SK-N-SH (cell line): ENCODE results near the gene MAP3K12. TPM values are rescaled to one million over a fixed set of nuclear protein-coding genes. Genes with fewer than 3 reads are reported as not detected.
A peak's percentile ranks its signal among the peaks of the same experiment; 100 is the strongest.

ENCODE experiments used
- CTCF ChIA-PET: fragments of 300-600, 350-600 bp; formaldehyde crosslinking; extraction: SDS; loops from one replicate; lab custom pipeline; 2021; lab: Yijun Ruan, JAX
- POLR2A ChIA-PET: fragments of 350-600 bp; sonication (Branson Sonifier 250); formaldehyde crosslinking; extraction: SDS; loops from one replicate; lab custom pipeline; 2020; ENCODE audit warnings: antibody characterized with exemption, inconsistent platforms; lab: Yijun Ruan, JAX
- DNase-seq: peaks from one replicate; pipeline ENCODE4 v3.0.0; 2012
- H2AFZ ChIP-seq: fragments of 200-600 bp; sonication (generic); 2 replicates; pipeline ENCODE4 v1.8.1; 2016; ENCODE audit warnings: antibody characterized with exemption, mild to moderate bottlenecking, low read depth
- H3F3A ChIP-seq: fragments of 200-600 bp; sonication (generic); replicated peaks from 2 replicates; pipeline ENCODE3; 2016; ENCODE audit warnings: antibody characterized with exemption, mild to moderate bottlenecking; ENCODE audit not compliant: insufficient read depth
- H3K27ac ChIP-seq, 2 experiments: fragments of 200-500 bp in 1 of 2; fragments of 200-600 bp in 1 of 2; sonication (Bioruptor generic) in 1 of 2; sonication (generic), shearing (Covaris generic) in 1 of 2; 2 replicates each; pipeline versions ENCODE4 v1.5.1 to v1.6.1; 2014 to 2016; ENCODE audit warnings: low read depth in 2 of 2, inconsistent platforms in 1 of 2, low read length in 1 of 2, mild to moderate bottlenecking in 1 of 2, mixed read lengths in 1 of 2
- H3K27me3 ChIP-seq: fragments of 200-600 bp; sonication (generic), shearing (Covaris generic); 2 replicates; pipeline ENCODE4 v1.6.1; 2016; ENCODE audit warnings: mixed run types; ENCODE audit not compliant: insufficient read depth
- H3K36me3 ChIP-seq, 2 experiments: fragments of 200-500 bp in 1 of 2; fragments of 200-600 bp in 1 of 2; sonication (Bioruptor generic) in 1 of 2; sonication (generic) in 1 of 2; replicated peaks in 1 of 2; 2 replicates each; pipeline versions ENCODE3 to v1.5.1; 2014 to 2016; ENCODE audit warnings: low read length in 1 of 2, mild to moderate bottlenecking in 1 of 2; ENCODE audit not compliant: insufficient read depth in 2 of 2, control insufficient read depth in 1 of 2
- H3K4me1 ChIP-seq, 2 experiments: fragments of 200-500 bp in 1 of 2; fragments of 200-600 bp in 1 of 2; sonication (Bioruptor generic) in 1 of 2; sonication (generic), shearing (Covaris generic) in 1 of 2; 2 replicates each; pipeline versions ENCODE4 v1.5.1 to v1.6.1; 2014 to 2016; ENCODE audit warnings: low read depth in 1 of 2, low read length in 1 of 2, mixed run types in 1 of 2; ENCODE audit not compliant: insufficient read depth in 2 of 2, control insufficient read depth in 1 of 2
- H3K4me2 ChIP-seq: fragments of 200-600 bp; sonication (generic), shearing (Covaris generic); 2 replicates; pipeline ENCODE4 v1.6.1; 2017; ENCODE audit warnings: mixed run types
- H3K4me3 ChIP-seq, 2 experiments: fragments of 200-500 bp in 1 of 2; fragments of 200-600 bp in 1 of 2; sonication (Bioruptor generic) in 1 of 2; sonication (generic), shearing (Covaris generic) in 1 of 2; 2 replicates each; pipeline versions ENCODE4 v1.5.1 to v1.8.1; 2014 to 2016; ENCODE audit warnings: low read depth in 2 of 2, inconsistent platforms in 1 of 2, low read length in 1 of 2, mild to moderate bottlenecking in 1 of 2, mixed read lengths in 1 of 2, moderate library complexity in 1 of 2
- H3K79me2 ChIP-seq: fragments of 200-600 bp; sonication (generic); 2 replicates; pipeline ENCODE4 v1.8.1; 2017; ENCODE audit warnings: mild to moderate bottlenecking; ENCODE audit not compliant: insufficient read depth
- H3K9ac ChIP-seq: fragments of 200-600 bp; sonication (generic); 2 replicates; pipeline ENCODE4 v1.6.1; 2017; ENCODE audit warnings: mixed run types
- H3K9me2 ChIP-seq: fragments of 200-600 bp; sonication (generic); 2 replicates; pipeline ENCODE4 v1.6.1; 2017; ENCODE audit warnings: mixed run types
- H3K9me3 ChIP-seq: fragments of 200-600 bp; sonication (generic); 2 replicates; pipeline ENCODE4 v1.6.1; 2017; ENCODE audit warnings: mixed run types, mild to moderate bottlenecking, moderate library complexity
- H4K20me1 ChIP-seq: fragments of 200-600 bp; sonication (generic); 2 replicates; pipeline ENCODE4 v1.6.1; 2017; ENCODE audit warnings: mild to moderate bottlenecking, mixed run types; ENCODE audit not compliant: insufficient read depth
- CHD2 ChIP-seq: fragments of 150-350 bp; IDR thresholded peaks from 2 replicates; pipeline ENCODE4 v1.6.1; 2018; ENCODE audit warnings: low read length; ENCODE audit not compliant: partially characterized antibody
- ELF1 ChIP-seq: IDR thresholded peaks from 2 replicates; pipeline ENCODE4 v1.4.0; 2012
- FOXJ3 ChIP-seq: sonication (generic); formaldehyde crosslinking; IDR thresholded peaks from 2 replicates; pipeline ENCODE4 v1.5.1; 2020; ENCODE audit warnings: mild to moderate bottlenecking, missing genetic modification reagents
- MXI1 ChIP-seq: IDR thresholded peaks from 2 replicates; pipeline ENCODE4 v1.6.1; 2012; ENCODE audit warnings: mild to moderate bottlenecking, low read depth, low read length, improper control_type of control experiment
- NRF1 ChIP-seq: IDR thresholded peaks from 2 replicates; pipeline ENCODE4 v1.6.1; 2012; ENCODE audit warnings: low read depth, mild to moderate bottlenecking, low read length
- POLR2AphosphoS5 ChIP-seq: IDR thresholded peaks from 2 replicates; pipeline ENCODE4 v1.6.1; 2012; ENCODE audit warnings: low read depth, low read length
- RXRA ChIP-seq: IDR thresholded peaks from 2 replicates; pipeline ENCODE4 v1.4.0; 2012; ENCODE audit warnings: low read depth, mild to moderate bottlenecking, borderline replicate concordance
- SIN3A ChIP-seq: IDR thresholded peaks from 2 replicates; pipeline ENCODE4 v1.6.1; 2012; ENCODE audit warnings: low read depth, mild to moderate bottlenecking, low read length, moderate library complexity, borderline replicate concordance
- SMC3 ChIP-seq: IDR thresholded peaks from 2 replicates; pipeline ENCODE4 v1.6.1; 2012; ENCODE audit warnings: low read depth, low read length, improper control_type of control experiment
- TCF12 ChIP-seq: IDR thresholded peaks from 2 replicates; pipeline ENCODE4 v1.4.0; 2012
- TEAD4 ChIP-seq: IDR thresholded peaks from 2 replicates; pipeline ENCODE4 v1.4.0; 2012; ENCODE audit warnings: mild to moderate bottlenecking, borderline replicate concordance; ENCODE audit not compliant: insufficient read depth
- YY1 ChIP-seq: IDR thresholded peaks from 2 replicates; pipeline ENCODE4 v1.4.0; 2012; ENCODE audit warnings: low read depth, mild to moderate bottlenecking
- WGBS: methylation state at CpG from one replicate; pipeline ENCODE4 v1.1.6; 2017; ENCODE audit warnings: low lambda C conversion rate; 5-methylcytosine and 5-hydroxymethylcytosine counted together
- polyA plus RNA-seq, 3 experiments: library from polyadenylated mRNA; depleted of rRNA; stranded (reverse); fragments of >200 nt; gene quantifications; 2 replicates each; pipeline ENCODE4 v1.2.3, GENCODE V29; 2012
- TF ChIP-seq, protein P1 (sequence below): fragments of 150-350 bp; IDR thresholded peaks from 2 replicates; pipeline ENCODE4 v1.6.1; 2017; ENCODE audit warnings: antibody characterized with exemption, low read length, low read depth, borderline replicate concordance
- TF ChIP-seq, protein P2 (sequence below): IDR thresholded peaks from 2 replicates; pipeline ENCODE4; 2012
- TF ChIP-seq, protein P3 (sequence below): fragments of 150-350 bp; IDR thresholded peaks from 2 replicates; pipeline ENCODE4 v1.6.1; 2016; ENCODE audit warnings: mild to moderate bottlenecking, low read depth, low read length
- TF ChIP-seq, protein P4 (sequence below): IDR thresholded peaks from 2 replicates; pipeline ENCODE4 v1.4.0; 2012; ENCODE audit warnings: low read depth

Gene MAP3K12
- polyA plus RNA-seq, 1 of the 3 experiments (the other 2 are of a cell fraction) = 57.6 TPM

DNA sequence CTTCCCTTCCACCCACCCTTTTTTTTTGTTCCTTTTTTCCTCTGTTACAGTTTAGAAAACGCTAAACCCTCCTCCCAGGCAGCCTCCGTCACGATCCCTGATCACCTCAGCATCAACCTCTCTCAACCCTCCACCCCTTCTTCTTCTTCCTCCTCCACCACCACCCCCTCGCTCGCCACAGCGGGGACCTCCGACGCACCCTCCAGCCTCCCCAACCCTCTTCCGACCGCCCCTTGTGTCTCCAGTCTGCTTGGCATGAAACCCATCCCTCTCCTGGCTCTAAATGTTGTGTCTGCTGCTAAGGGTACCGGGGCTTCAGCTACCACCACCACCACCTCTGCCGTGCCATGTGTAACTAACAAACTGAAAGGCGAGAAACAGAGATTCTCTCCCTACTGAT, 24.4 kb downstream of the MAP3K12 start:
- Histone ChIP-seq H3F3A (peaks cover 86% of the 10 kb centered on the region), H3K9ac (no peak overlapping the region), H3K4me1 (peaks cover under 1 to 5% of the 10 kb centered on the region in 2 experiments; a peak in 2 of 4 replicates), H3K79me2 (peaks cover 91% of the 10 kb centered on the region), H3K9me2 (no peaks in the 10 kb centered on the region), H3K27ac (peak overlapping the region in 1 of 2 experiments; percentile 9; a peak in 1 of 4 replicates), H3K4me2 (no peak overlapping the region), H3K9me3 (no peaks in the 10 kb centered on the region), H4K20me1 (peaks cover 93% of the 10 kb centered on the region), H3K36me3 (peaks cover 87 to 95% of the 10 kb centered on the region in 2 experiments), H3K27me3 (no peaks in the 10 kb centered on the region), H2AFZ (no peak overlapping the region), H3K4me3 (no peak overlapping the region)
- 91% methylated on average over 13 of the region's 13 CpGs for WGBS
- CTCF ChIA-PET = interaction anchor here (0.6 to 5.4 kb wide), 9 partner anchors 12 to 153 kb away, joined by 3 to 32 read pairs (median 4); partner anchors contain the start of gene AAAS
- POLR2A ChIA-PET = interaction anchor here (0.5 to 2.3 kb wide), 7 partner anchors 9 to 299 kb away, joined by 3 to 10 read pairs (median 3); no protein-coding TSS in a partner anchor
- TF ChIP-seq, protein P1, sequence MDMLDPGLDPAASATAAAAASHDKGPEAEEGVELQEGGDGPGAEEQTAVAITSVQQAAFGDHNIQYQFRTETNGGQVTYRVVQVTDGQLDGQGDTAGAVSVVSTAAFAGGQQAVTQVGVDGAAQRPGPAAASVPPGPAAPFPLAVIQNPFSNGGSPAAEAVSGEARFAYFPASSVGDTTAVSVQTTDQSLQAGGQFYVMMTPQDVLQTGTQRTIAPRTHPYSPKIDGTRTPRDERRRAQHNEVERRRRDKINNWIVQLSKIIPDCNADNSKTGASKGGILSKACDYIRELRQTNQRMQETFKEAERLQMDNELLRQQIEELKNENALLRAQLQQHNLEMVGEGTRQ = no peak
- TF ChIP-seq, protein P2, sequence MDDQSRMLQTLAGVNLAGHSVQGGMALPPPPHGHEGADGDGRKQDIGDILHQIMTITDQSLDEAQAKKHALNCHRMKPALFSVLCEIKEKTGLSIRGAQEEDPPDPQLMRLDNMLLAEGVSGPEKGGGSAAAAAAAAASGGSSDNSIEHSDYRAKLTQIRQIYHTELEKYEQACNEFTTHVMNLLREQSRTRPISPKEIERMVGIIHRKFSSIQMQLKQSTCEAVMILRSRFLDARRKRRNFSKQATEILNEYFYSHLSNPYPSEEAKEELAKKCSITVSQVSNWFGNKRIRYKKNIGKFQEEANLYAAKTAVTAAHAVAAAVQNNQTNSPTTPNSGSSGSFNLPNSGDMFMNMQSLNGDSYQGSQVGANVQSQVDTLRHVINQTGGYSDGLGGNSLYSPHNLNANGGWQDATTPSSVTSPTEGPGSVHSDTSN = no peak
- TF ChIP-seq FOXJ3 (CRISPR knock-in tag) (no peak), SMC3 (no peak), SIN3A (no peak), YY1 (no peak), CHD2 (no peak), ELF1 (no peak), RXRA (no peak), NRF1 (no peak), POLR2AphosphoS5 (no peak), MXI1 (no peak), TCF12 (no peak), TEAD4 (no peak)
- TF ChIP-seq, protein P3, sequence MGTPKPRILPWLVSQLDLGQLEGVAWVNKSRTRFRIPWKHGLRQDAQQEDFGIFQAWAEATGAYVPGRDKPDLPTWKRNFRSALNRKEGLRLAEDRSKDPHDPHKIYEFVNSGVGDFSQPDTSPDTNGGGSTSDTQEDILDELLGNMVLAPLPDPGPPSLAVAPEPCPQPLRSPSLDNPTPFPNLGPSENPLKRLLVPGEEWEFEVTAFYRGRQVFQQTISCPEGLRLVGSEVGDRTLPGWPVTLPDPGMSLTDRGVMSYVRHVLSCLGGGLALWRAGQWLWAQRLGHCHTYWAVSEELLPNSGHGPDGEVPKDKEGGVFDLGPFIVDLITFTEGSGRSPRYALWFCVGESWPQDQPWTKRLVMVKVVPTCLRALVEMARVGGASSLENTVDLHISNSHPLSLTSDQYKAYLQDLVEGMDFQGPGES = no peak
- TF ChIP-seq, protein P4, sequence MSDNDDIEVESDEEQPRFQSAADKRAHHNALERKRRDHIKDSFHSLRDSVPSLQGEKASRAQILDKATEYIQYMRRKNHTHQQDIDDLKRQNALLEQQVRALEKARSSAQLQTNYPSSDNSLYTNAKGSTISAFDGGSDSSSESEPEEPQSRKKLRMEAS = no peak
- TF ChIP-seq, all 33 proteins: peak for 0
- DNase-seq = no peak
